GM19238 (cell line): ENCODE results near the gene MS4A5.
"Not testable (repeated sequence)": the region's sequence is repeated elsewhere in the genome, so short reads cannot be mapped to it uniquely, and the experiment has no call there.

ENCODE experiments used
- DNase-seq: peaks from one replicate; pipeline ENCODE4 v3.0.0; 2011; ENCODE audit warnings: low spot score; ENCODE audit not compliant: insufficient read length

The MS4A5 gene, protein sequence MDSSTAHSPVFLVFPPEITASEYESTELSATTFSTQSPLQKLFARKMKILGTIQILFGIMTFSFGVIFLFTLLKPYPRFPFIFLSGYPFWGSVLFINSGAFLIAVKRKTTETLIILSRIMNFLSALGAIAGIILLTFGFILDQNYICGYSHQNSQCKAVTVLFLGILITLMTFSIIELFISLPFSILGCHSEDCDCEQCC

DNA sequence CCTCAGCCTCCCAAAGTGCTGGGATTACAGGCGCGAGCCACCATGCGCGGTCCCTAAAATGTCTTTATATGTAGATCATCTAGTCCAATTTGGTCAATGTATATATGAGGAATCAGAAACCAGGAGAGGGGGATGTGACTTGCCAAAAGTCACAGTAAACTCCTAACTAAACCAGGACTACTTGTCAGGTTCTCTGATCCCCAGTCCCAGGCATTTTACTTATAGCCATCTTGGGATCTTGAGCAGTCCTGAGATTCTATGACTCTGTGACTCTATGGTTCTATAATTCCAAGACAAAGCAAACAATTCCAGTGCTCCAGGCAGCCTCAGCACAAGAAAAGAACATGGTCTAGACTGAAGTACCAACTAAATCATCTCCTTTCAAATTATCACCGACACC lies at the start of gene MS4A5:
MS4A5 (plus strand) TSS at position 301 of the 400 bp plus-strand sequence. CDS start 103 bp downstream, outside the sequence.
- no peak for DNase-seq

DNA sequence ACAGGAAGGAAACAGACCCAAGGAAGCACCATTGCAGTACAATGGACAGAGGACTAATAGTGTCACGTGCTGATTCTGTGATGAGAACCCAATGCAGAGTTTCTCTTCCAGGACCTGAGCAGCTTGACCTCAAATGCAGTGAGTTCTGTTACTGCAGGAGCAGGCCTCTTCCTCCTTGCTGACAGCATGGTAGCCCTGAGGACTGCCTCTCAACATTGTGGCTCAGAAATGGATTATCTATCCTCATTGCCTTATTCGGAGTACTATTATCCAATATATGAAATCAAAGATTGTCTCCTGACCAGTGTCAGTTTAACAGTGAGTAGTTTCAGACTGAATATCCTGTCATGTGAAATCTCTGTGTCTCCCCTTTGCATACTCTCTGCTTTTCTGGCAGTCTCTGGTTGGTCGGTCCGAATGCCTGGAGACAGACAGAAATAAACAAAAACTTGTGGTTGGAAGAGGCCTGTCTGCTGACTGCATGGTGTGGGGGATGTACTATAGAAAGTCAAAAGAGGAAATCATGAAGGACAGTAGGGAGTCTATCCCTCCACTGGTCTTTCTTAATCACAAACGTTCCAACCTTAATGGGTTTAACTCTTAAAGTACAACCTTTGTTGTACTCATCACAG lies 40.0 kb upstream of the MS4A5 start:
- peak; percentile 28 for DNase-seq

DNA sequence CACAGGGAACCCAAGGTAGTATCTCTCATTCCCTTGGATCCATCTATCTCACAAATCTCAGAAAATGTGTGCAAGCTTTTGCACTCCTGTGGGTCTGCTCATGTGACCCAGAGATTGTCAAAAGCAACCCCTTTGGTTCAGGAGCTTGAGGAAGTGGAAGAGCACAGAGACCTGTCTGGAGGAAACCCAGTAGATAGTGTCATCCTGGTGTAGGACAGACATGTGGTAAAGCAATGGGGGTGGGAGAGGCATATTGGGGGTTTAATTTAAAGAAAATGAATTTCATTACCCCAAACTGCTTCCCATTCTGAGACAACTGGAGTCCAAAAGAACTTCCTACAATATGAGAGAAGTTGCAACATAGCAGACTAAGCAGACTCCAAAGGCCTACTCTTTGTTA lies 39.0 kb upstream of the MS4A5 start:
- no peak for DNase-seq

DNA sequence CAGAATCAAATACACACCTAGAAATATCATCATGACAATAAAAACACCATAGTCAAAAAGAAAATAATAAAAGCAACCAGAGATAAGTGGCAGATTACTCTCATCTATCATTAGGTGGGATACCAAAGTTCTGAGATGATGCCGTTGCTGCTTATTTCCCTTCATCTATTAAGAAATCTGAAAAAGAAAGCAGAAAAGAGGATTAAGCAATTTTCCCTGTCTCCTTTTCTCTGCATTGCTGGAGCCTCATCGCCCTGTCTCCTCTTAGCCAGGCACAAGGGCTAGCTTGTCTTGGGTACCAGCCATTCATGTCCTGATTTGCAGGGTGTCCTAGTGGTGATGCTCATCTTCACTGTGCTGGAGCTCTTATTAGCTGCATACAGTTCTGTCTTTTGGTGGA lies 37.0 kb upstream of the MS4A5 start:
- DNase-seq: no peak

DNA sequence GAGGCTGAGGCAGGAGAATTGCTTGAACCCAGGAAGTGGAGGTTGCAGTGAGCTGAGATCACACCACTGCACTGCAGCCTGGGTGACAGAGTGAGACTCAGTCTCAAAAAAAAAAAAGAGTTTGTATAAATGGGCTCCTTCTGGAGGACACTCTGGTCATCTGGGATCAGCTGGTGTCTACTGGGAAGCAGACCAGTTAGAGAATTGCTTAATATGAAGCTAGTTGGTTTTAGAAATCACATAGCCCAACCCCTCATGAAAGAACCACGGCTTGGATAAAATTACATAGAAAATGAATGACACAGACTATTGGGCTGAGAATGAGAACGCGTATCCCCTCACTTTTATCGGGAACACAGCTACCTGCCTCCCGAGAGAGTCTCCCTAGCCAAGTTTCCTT lies 36.4 kb upstream of the MS4A5 start:
- no peak for DNase-seq

DNA sequence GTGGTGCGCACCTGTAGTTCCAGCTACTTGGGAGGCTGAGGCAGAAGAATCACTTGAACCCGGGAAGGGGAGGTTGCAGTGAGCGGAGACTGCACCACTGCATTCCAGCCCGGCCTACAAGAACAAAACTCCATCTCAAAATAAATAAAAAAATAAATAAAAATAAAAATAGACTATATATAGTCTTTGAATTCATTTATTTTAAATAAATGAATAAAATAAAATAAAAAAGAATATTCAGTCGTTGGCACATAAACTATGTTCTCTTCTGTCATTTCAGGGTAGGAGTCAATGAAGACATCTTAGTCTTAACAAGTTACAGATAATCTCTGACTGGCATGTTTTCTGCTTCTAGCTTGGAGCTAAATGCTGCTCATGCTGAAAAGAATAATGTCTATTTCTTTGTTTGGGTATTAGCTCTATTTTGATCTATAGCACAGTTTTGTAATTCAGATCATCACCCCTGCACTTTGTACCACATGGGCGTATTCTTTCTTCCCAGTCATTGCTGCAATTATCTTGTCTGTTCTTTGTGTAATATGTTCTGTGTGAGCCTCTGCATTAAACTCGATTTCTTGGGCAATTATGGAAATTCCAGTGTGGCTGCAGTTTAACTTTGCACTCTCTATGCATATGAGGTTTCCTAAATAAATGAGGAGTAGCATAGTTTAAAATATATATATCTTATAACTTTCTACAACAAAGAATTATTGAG lies 34.5 kb upstream of the MS4A5 start:
- DNase-seq: no peak

DNA sequence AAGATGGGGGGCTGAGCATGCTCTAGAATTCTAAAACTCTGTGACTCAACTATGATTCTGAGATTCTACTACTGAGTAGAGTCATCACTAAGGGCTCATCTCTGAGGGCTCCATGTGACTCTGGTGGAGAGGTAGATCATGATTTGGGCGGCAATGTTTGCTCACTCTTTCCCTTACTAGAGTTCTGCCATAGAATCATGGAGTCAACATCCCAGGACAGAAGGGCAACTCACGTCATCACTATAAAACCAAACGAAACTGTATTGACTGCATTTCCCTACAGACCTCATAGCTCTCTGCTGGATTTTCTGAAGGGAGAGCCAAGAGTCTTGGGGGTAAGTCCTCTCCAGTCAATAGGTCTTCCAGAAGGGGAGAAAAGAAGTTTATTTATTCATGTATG lies 33.0 kb upstream of the MS4A5 start, which contains the start of gene MS4A14:
MS4A14 (plus strand) TSS at position 78 of the 400 bp plus-strand sequence; CDS start at position 198, 120 bp downstream.
- DNase-seq: no peak

DNA sequence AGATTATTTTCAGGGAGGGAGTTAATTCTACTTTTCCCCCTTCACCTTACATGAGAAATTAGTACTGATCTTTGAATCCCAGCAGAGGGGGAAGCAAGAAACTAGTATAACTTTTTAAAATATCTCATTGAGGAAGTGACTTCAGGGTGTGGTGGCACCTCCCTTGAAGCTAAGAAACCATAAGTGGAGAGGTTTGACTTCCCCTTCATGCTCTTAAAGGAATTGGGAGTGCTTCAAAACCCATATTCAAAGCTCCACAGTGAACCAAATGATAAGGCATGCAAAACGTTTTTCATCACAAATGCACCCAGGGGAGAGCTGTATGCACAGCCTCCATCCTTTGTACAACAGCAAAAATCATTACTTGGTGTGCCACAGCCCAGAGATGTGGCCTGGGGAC lies 32.6 kb upstream of the MS4A5 start:
- DNase-seq: no peak

DNA sequence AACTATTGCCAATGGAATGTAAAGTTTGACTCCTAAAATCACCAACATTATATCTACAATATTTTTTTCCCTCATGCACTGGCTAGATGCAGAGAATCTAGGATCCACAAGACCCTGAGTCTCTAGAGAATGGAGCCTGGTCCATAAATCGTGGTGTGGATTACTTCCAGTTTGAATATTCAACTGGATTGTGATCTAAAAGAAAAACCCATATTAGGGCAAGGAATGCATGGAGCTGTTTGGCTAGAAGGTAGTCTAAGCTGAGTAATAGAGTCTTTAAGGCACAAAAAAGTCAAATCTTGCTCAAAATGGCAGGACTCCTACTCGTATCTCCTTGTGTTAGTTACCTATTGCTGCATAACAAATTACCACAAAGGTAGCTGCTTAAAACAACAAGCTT lies 9.4 kb upstream of the MS4A5 start:
- DNase-seq: no peak

DNA sequence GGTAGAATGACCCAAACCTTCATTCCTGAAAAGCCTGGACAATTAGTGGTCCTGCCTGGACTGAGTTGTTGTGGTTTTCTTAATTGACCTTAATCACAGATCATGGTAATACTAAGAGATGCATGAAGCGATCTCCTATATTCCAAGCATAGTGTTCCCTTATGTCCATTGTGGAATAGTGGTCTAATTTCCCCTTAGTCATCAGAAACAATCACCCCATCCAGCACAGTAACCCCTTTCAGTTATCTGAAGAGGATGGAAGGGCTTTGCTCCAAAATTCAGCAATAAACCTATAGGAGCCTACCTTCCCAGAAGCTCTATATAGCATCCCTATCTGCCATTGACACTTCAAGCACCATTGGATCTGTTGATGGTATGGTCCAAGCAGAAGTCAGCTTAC lies 6.8 kb upstream of the MS4A5 start:
- DNase-seq: no peak

DNA sequence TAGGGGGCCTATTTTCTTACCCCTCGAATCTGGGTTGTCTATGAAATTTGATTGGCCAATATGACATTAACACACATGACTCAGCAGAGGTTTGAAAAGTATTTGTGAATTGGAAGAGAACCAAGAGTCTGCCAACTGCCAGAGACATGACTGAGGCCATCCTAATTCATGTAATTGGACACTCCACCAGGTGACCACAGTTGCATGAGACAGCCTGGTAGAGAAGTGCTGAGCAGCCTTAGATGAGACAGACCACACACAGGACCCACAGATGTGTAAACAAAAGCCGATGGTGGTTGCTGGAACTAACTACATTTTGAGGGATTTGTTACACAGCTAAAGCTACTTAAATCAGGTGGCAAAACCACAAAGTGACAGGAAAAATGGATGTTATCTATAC lies 855 bp upstream of the MS4A5 start:
- no peak for DNase-seq

DNA sequence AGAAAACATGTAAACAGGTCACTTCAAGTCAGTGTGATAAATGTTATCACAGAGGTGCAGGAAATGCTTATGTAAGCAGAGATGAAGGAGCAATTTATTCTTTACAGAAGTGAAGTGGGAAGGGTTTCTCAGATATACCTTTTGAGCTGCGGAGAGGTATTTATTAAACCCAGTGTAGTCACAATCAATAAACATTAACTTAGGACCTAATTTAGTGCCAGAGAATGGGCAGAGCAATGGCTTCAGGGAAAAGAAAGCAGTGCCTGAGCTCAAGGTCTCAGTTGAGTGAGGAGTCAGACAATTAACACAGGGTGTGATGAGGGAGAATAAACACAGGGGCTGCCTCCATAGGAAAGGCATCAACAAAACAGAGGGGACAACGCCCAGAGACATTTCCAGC lies 1.9 kb downstream of the MS4A5 start:
- DNase-seq: no peak

DNA sequence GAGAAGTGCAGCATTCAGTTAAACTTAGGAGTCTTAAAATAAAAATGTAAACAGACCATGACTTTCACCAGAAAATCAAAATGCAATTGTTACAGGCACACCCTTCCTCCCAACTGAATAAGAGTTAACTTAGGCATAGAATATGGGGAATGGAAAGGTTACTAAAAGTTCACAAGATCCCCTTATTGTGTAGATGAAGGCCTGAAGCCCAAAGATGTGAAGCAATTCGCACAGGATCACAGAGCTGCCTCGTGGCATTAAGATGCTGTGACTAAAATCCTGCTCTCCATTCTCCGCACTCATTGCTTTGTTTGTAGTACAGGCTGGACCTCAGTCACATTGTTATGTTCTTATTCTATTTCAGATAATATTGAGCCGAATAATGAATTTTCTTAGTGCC lies 4.0 kb downstream of the MS4A5 start:
- DNase-seq: no peak

DNA sequence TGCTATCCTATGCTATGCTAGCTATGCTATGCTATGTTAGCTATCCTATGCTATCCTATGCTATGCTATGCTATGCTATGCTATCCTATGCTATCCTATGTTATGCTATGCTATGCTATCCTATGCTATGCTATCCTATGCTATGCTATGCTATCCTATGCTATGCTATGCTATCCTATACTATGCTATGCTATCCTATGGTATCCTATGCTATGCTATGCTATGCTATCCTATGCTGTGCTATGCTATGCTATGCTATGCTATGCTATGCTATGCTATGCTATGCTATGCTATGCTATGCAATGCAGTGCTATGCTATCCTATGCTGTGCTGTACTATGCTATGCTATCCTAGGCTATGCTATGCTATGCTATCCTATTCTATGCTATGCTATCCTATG lies 17.7 kb downstream of the MS4A5 start:
- no peak for DNase-seq

DNA sequence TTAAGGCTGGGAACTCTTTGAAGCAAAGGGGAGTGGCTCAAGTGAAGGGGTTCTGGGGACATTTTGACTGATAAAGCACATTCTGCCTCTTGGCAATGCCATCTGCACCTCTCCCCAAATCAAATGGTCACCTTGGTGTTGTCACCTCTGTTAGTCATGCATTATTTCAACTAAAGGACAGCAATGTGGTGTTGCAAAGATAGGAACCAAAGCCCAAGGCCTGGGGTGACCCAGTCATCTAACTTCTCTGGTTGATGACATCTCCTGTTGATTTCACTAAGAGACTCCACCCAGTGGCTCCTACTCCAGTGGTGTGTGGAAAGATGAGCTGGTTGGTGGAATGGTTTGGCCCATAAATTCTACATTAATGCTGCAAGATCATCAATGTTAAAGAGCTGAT lies 18.5 kb downstream of the MS4A5 start:
- no peak for DNase-seq

DNA sequence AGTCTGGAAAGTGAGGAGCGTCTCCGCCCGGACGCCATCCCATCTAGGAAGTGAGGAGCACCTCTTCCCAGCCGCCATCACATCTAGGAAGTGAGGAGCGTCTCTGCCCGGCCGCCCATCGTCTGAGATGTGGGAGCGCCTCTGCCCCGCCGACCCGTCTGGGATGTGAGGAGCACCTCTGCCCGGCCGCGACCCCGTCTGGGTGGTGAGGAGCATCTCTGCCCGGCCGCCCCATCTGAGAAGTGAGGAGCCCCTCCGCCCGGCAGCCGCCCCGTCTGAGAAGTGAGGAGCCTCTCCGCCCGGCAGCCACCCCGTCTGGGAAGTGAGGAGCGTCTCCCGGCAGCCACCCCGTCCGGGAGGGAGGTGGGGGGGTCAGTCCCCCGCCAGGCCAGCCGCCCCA lies 21.8 kb downstream of the MS4A5 start:
- not testable (repeated sequence) for DNase-seq

DNA sequence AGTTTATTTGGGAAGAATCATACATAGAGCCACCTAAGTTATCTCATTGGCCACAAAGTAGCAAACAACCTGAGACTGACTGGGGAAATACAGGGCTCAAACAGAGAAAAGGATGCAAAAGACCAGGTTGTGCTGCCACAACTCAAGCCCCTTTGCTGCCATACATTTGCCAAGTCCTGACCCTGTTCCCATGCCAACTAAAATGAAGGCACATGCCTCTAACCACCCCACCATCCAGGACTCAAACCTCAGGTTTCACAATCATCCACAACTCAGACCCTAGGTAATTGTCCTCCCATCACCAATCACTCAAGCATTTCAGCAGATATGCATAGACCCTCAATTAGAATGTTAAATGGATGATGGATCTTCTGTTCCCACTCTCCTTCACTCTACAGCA lies 24.8 kb downstream of the MS4A5 start:
- DNase-seq: no peak

DNA sequence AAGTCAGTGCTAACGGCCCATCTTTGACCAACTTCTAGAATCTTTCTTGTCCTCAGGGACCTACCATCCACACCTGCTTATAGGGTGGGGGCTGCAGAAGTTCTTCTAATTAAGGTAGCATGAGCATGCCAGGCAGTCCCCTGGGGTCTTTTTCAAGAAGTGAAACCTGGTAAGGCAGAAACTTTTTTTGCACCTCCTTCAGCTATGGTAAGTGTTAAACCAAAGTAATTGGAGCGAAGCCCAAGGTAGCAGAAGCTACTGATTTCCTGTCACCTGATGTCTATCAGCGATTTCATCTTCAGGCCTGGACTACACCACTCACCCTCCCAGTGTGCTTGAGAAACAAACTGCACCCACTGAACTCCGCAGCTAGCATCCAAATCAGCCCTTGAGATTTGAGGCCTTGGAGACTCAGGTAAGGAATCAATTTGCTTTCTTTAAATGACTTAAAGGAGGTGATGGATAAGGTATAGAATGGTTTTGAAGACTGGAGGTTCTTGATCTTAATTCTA lies 26.2 kb downstream of the MS4A5 start, which contains the start of gene MS4A1:
MS4A1 (plus strand) TSS at position 317 of the 512 bp plus-strand sequence. CDS start 6,528 bp downstream, outside the sequence.
- DNase-seq: peak; percentile 69

DNA sequence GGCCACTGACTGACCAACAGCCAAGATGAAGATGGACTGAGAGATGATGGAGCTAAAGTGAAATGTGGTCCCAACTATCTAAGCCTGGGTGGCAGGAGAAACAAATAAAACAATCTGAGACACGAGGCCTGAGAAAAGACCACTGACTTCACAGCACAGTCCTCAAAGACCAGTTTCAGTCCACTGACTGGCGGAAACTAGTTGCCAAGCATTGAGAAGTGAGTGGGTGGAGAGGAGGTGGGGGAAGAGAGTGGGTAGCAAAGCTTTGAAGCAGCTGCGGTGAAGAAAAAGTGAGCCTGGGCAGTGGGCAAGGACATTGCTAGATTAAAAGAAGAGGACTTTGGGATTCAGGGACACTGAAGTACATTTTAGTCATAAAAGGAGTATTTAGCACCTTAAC lies 28.2 kb downstream of the MS4A5 start:
- DNase-seq: no peak

DNA sequence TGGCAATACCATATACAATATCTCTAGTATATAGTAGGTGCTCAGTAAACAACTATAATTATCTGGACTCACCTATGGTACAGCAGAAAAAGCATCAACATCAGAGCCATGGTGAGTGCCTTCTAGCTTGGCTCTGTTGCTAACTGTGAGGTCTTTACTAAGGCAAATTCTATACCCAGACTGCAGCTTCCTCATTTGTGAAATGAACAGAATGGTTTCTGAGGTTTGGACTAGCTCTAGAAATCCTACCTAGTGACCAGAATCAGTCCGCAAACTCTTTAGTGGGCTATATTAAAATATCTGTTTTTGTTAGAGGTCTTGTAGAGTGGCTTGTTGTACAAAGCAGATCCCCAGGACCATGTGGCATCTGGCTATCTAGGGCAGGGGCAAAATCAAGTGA lies 30.0 kb downstream of the MS4A5 start:
- no peak for DNase-seq

DNA sequence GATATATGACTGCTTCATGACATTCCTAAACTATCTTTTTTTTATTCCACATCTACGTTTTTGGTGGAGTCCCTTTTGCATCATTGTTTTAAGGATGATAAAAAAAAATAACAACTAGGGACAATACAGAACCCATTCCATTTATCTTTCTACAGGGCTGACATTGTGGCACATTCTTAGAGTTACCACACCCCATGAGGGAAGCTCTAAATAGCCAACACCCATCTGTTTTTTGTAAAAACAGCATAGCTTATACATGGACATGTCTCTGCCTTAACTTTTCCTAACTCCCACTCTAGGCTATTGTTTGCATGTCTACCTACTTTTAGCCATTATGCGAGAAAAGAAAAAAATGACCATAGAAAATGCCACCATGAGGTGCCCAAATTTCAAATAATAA lies 39.5 kb downstream of the MS4A5 start:
- no peak for DNase-seq

DNA sequence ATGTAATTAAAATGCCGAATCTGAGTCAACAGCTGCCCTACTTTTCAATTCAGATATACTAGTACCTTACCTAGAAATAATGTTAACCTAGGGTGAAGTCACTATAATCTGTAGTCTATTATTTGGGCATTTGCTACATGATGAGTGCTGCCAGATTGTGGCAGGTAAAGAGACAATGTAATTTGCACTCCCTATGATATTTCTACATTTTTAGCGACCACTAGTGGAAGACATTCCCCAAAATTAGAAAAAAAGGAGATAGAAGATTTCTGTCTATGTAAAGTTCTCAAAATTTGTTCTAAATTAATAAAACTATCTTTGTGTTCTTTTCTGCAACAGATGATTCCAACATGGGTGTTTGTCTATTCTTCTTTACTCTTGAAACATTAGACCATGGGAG lies 40.4 kb downstream of the MS4A5 start:
- DNase-seq: no peak
